CD14-positive monocyte (primary cell): ENCODE results near the gene MEIS1. TPM values are rescaled to one million over a fixed set of nuclear protein-coding genes. Genes with fewer than 3 reads are reported as not detected.

Experiments
- DNase-seq, 3 donors: peaks; one replicate each; pipeline ENCODE4 v3.0.0-alpha.2; 2011 to 2022
- H2AFZ ChIP-seq: 2 replicates; pipeline ENCODE4 v1.6.0; 2012; ENCODE audit warnings: mild to moderate bottlenecking, low read depth, low read length, inconsistent platforms; ENCODE audit not compliant: insufficient read depth, poor library complexity, severe bottlenecking
- H3K27ac ChIP-seq, 2 donors: 1 replicate in 1 of 2; 2 replicates in 1 of 2; pipeline ENCODE4 v1.5.1; 2012 to 2013; ENCODE audit warnings: low read length in 2 of 2, control low read depth in 1 of 2, inconsistent platforms in 1 of 2, low read depth in 1 of 2, mild to moderate bottlenecking in 1 of 2
- H3K27me3 ChIP-seq, 2 donors: one replicate each; pipeline versions ENCODE4 v1.6.0 to v1.6.1; 2011 to 2013; ENCODE audit warnings: low read length in 2 of 2; ENCODE audit not compliant: control insufficient read depth in 2 of 2, insufficient read depth in 2 of 2
- H3K36me3 ChIP-seq, 2 donors: replicated peaks in 1 of 2; 1 replicate in 1 of 2; 2 replicates in 1 of 2; pipeline versions ENCODE4 v1.5.1 to v1.6.1; 2012 to 2013; ENCODE audit warnings: low read length in 2 of 2, control low read depth in 1 of 2, inconsistent platforms in 1 of 2, mild to moderate bottlenecking in 1 of 2; ENCODE audit not compliant: insufficient read depth in 2 of 2, control insufficient read depth in 1 of 2
- H3K4me1 ChIP-seq, 2 donors: 1 replicate in 1 of 2; 2 replicates in 1 of 2; pipeline versions ENCODE4 v1.5.1 to v1.6.1; 2012 to 2013; ENCODE audit warnings: low read length in 2 of 2, control low read depth in 1 of 2, inconsistent platforms in 1 of 2, mild to moderate bottlenecking in 1 of 2, moderate library complexity in 1 of 2; ENCODE audit not compliant: insufficient read depth in 2 of 2, control insufficient read depth in 1 of 2
- H3K4me2 ChIP-seq: replicated peaks from 2 replicates; pipeline ENCODE3; 2012; ENCODE audit warnings: low read length, moderate library complexity, mild to moderate bottlenecking; ENCODE audit not compliant: poor library complexity, severe bottlenecking; ENCODE audit errors: extremely low read depth
- H3K4me3 ChIP-seq, 3 experiments: fragments of 200-600 bp in 1 of 3; sonication (generic) in 1 of 3; replicated peaks in 1 of 3; 1 replicate in 2 of 3; 2 replicates in 1 of 3; pipeline ENCODE4 v1.5.1; 2011 to 2013; ENCODE audit warnings: low read length in 3 of 3, mild to moderate bottlenecking in 3 of 3, control low read depth in 2 of 3, low read depth in 2 of 3, inconsistent platforms in 1 of 3, moderate library complexity in 1 of 3
- H3K79me2 ChIP-seq: 2 replicates; pipeline ENCODE4 v1.6.0; 2012; ENCODE audit warnings: mild to moderate bottlenecking, control low read depth, inconsistent platforms, low read length, moderate library complexity; ENCODE audit not compliant: insufficient read depth
- H3K9ac ChIP-seq: 2 replicates; pipeline ENCODE4 v1.6.0; 2017; ENCODE audit warnings: low read length, mild to moderate bottlenecking; ENCODE audit not compliant: insufficient read depth, poor library complexity, severe bottlenecking
- H3K9me3 ChIP-seq, 2 donors: replicated peaks in 1 of 2; 1 replicate in 1 of 2; 2 replicates in 1 of 2; pipeline versions ENCODE4 v1.5.1 to v1.6.1; 2012 to 2013; ENCODE audit warnings: low read length in 2 of 2, control low read depth in 1 of 2; ENCODE audit not compliant: control insufficient read depth in 1 of 2, insufficient read depth in 1 of 2
- H4K20me1 ChIP-seq: 2 replicates; pipeline ENCODE4 v1.6.0; 2012; ENCODE audit warnings: mild to moderate bottlenecking, low read length, control low read depth, moderate library complexity; ENCODE audit not compliant: insufficient read depth
- H3K27ac Mint-ChIP-seq, 7 donors: one replicate each; pipeline ENCODE4 v1.8.0; 2020; ENCODE audit warnings: mild to moderate bottlenecking in 7 of 7, mixed read lengths in 7 of 7, moderate library complexity in 6 of 7, inconsistent platforms in 2 of 7
- H3K27me3 Mint-ChIP-seq, 3 donors: one replicate each; pipeline ENCODE4 v1.8.0; 2021 to 2022; ENCODE audit warnings: low read depth in 3 of 3, mild to moderate bottlenecking in 3 of 3, mixed read lengths in 3 of 3, moderate library complexity in 3 of 3, inconsistent platforms in 1 of 3
- H3K36me3 Mint-ChIP-seq, 2 donors: one replicate each; pipeline ENCODE4 v1.8.0; 2020; ENCODE audit warnings: mixed read lengths in 2 of 2, inconsistent platforms in 1 of 2, mild to moderate bottlenecking in 1 of 2
- H3K4me1 Mint-ChIP-seq: one replicate; pipeline ENCODE4 v1.8.0; 2020; ENCODE audit warnings: mild to moderate bottlenecking, mixed read lengths
- H3K4me3 Mint-ChIP-seq, 2 donors: one replicate each; pipeline ENCODE4 v1.8.0; 2020; ENCODE audit warnings: mild to moderate bottlenecking in 2 of 2, mixed read lengths in 2 of 2, moderate library complexity in 1 of 2
- H3K9me3 Mint-ChIP-seq, 7 donors: one replicate each; pipeline ENCODE4 v1.8.0; 2020 to 2022; ENCODE audit warnings: mixed read lengths in 7 of 7, mild to moderate bottlenecking in 6 of 7, moderate library complexity in 6 of 7, inconsistent platforms in 2 of 7
- CTCF ChIP-seq: fragments of 200-600 bp; IDR thresholded peaks from one replicate; pipeline ENCODE4 v1.8.0; 2022; ENCODE audit warnings: antibody characterized with exemption, mild to moderate bottlenecking
- WGBS: methylation state at CpG from one replicate; pipeline ENCODE4 v1.1.5; 2013; ENCODE audit warnings: missing lambda C conversion rate; ENCODE audit not compliant: insufficient coverage; 5-methylcytosine and 5-hydroxymethylcytosine counted together
- intact Hi-C, 2 donors: fragments of 100-400 bp; cut with micrococcal nuclease; formaldehyde crosslinking; loops; one replicate each; pipeline versions ENCODE4 v1.15.0 to v1.15.1; 2023
- polyA plus RNA-seq, 3 donors: library from polyadenylated mRNA; depleted of rRNA in 1 of 3; unstranded in 2 of 3; stranded (reverse) in 1 of 3; fragments of 300-500 nt in 2 of 3; fragments of >200 nt in 1 of 3; fragmentation: Illumina TruSeq in 2 of 3; gene quantifications; 1 replicate in 2 of 3; 2 replicates in 1 of 3; pipeline ENCODE4 v1.2.3, GENCODE V29; 2012 to 2021

Gene MEIS1
- polyA plus RNA-seq, 3 donors, result 0.09 to 0.40 TPM; not detected in 1

GRCh38 chr2:66595556-66595955 is 160.6 kb downstream of the MEIS1 start:
- Mint-ChIP-seq H3K36me3 (no peaks in the 10 kb centered on the region), H3K4me1 (no peaks in the 10 kb centered on the region), H3K27me3 (peaks cover 0 to 4% (median 2%) of the 10 kb centered on the region in 3 donors), H3K9me3 (peaks cover 0 to 9% (median 2%) of the 10 kb centered on the region in 7 donors), H3K27ac (no peak overlapping the region), H3K4me3 (no peak overlapping the region)
- Histone ChIP-seq H3K79me2 (no peaks in the 10 kb centered on the region), H3K9me3 (no peaks in the 10 kb centered on the region), H3K27ac (no peak overlapping the region), H4K20me1 (no peaks in the 10 kb centered on the region), H2AFZ (no peak overlapping the region), H3K4me2 (no peak overlapping the region), H3K9ac (no peak overlapping the region), H3K4me3 (no peak overlapping the region), H3K4me1 (no peaks in the 10 kb centered on the region), H3K36me3 (no peaks in the 10 kb centered on the region), H3K27me3 (no peaks in the 10 kb centered on the region)
- no CpG with 5 or more reads among the region's 2 CpGs for WGBS
- DNase-seq, result no peak
- intact Hi-C loops, result no loop called here
- TF ChIP-seq CTCF, result no peak

- intact Hi-C loops, result no loop called here
Observed at GRCh38 chr2:66596256-66596655, 161.3 kb downstream of the MEIS1 start.

More at GRCh38 chr2:66596256-66596655, 161.3 kb downstream of the MEIS1 start:
- WGBS, result no CpG with 5 or more reads among the region's 2 CpGs
- Mint-ChIP-seq H3K27me3 (peaks cover 0 to 2% (median 2%) of the 10 kb centered on the region in 3 donors), H3K9me3 (peaks cover 0 to 5% (median 2%) of the 10 kb centered on the region in 7 donors), H3K4me1 (no peaks in the 10 kb centered on the region), H3K27ac (no peak overlapping the region), H3K4me3 (no peak overlapping the region), H3K36me3 (no peaks in the 10 kb centered on the region)
- Histone ChIP-seq H3K4me3 (no peak overlapping the region), H3K4me1 (no peaks in the 10 kb centered on the region), H3K9me3 (no peaks in the 10 kb centered on the region), H3K36me3 (no peaks in the 10 kb centered on the region), H3K4me2 (no peak overlapping the region), H3K27ac (no peak overlapping the region), H3K9ac (no peak overlapping the region), H3K79me2 (no peaks in the 10 kb centered on the region), H2AFZ (no peak overlapping the region), H4K20me1 (no peaks in the 10 kb centered on the region), H3K27me3 (no peaks in the 10 kb centered on the region)
- no peak for DNase-seq
- no peak for TF ChIP-seq CTCF
